CD4-positive, alpha-beta T cell treated with Interleukin-12 subunit alpha and Interleukin-12 subunit beta, for 1 hour (primary cell): Measurements from ENCODE around the gene PCSK5.
"Not testable (repeated sequence)": the region's sequence is repeated elsewhere in the genome, so short reads cannot be mapped to it uniquely, and the experiment has no call there.

ENCODE experiments used
- DNase-seq: peaks from one replicate; pipeline ENCODE4 v3.0.0-alpha.2; 2020

The PCSK5 gene

DNA sequence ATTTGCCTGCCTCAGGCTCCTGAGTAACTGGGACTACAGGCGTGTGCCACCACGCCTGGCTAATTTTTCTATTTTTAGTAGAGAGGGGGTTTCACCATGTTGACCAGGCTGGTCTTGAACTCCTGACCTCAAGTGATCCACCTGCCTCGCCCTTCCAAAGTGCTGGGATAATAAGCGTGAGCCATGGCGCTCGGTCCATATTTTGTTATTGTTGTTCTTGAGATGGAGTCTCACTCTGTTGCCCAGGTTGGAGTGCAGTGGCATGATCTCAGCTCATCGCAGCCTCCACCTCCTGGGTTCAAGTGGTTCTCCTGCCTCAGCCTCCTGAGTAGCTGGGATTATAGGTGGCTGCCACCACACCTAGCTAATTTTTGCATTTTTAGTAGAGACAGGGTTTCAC is 433.6 kb downstream of the PCSK5 start:
- not testable (repeated sequence) for DNase-seq

GRCh38 chr9:76330034-76330433 is 439.6 kb downstream of the PCSK5 start:
- DNase-seq = no peak

- DNase-seq = no peak
Observed at GRCh38 chr9:76333388-76333787, 442.9 kb downstream of the PCSK5 start.

GRCh38 chr9:76333964-76334363 is 443.5 kb downstream of the PCSK5 start:
- no peak for DNase-seq

DNA sequence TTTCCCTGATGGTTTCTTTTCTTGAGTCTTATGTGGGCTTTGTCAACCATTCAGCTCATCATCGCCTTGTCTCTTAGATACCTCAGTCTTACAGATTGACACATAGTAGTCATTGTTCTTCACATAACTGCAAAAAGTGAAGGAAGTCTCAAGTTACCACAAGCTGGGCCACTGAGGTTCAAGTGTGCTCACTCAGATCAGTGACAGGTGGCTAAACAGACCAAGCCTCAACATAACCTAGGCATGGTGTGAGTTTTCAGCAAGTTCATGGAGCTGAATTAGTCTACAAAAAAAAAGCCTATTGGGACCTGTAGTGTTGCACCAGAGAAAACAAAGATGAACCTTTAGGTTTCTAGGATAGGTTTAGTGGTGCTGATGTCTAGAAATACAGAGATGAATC is 445.6 kb downstream of the PCSK5 start:
- DNase-seq = no peak

DNA sequence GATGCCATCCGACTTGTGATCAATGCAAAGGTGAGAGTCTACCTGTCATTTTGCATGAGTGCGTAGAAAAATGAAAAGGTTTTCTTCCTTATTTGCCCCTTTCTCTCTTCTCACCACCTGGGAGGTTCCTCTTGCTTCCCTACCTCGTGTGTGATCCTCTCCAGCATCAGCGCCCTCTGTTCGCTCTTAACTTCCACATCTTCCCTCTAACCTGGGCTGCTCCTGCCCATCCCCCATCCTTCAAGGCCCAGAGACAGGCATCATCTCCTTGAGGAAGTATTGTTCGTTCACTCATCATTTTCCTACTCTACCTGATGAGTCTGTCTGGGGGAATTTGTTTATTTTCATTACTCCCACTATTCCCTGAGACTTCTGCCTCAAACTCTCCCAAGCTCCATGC is 447.9 kb downstream of the PCSK5 start:
- DNase-seq = no peak

DNA sequence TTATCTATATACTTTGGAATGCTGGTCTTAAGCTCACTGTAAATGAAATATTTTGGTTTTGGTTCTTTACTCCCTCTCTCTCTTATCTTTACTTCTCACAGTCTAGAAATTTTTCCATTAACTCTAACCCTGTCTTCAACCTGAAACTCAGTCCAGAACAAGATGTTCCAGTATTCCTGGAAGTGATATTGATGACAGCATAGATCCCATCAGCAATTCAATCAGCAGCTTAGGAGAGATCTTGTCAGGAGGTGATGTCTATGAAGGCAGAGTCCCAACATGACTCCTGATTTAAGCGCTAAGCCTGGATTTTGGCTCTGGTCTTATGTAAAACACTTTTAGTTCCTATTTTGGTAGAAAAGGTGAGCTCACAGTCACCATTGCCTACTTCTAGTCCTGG is 451.1 kb downstream of the PCSK5 start:
- no peak for DNase-seq

DNA sequence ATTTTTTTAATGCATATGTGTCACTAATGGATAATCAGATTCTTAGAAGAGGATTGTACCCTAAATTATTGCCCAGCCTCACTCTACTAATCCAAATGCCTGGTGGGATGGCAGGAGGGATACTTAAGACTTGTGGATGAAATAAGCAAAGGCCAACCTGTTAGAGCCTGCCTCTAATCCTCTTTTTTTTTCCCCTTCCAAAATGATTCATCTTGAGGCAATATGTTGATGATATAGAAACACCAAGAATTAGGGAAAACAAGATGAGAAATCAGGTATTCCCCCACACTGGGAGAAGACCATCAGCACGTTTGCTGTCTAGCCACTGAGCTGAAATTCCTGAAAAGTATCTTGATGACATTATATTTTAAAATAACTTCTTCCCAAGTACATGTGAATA is 451.7 kb downstream of the PCSK5 start:
- DNase-seq = no peak

DNA sequence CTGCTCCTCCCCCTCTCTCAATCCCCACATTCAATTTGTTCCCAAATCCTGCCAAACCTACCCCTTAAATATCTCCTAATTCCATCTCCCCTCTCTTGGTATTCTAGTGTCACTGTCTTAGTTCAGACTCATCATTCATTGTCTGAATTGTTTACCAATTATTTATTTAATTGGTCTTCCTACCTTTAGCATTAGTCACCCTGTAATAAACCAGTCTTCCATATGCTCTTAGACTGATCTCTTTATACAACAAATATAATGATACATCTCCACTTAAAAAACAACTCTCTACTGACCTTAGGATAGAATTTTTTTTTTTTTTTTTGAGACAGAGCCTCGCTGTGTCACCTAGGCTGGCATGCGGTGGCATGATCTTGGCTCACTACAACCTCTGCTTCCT is 452.4 kb downstream of the PCSK5 start:
- DNase-seq = no peak

- DNase-seq = no peak
Observed at GRCh38 chr9:76349865-76350264, 459.4 kb downstream of the PCSK5 start.

DNA sequence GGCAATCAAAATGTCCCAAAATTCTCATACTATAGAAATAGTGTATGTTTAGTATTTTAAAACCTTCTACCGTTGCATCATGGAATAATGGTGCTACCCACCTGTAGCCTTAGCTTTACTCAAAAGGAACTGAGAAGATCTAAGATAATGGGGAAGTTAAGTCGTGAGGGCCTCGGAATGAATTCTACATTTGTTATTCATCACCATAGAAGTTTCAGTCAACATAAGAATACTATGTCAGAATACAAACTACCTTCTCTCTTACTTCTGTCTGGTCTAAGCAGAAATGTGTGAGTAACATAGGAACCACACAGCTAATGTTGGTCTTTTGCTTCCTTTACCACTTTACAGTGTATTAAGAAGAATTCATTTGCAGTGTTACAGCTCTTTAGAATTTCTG is 460.5 kb downstream of the PCSK5 start:
- DNase-seq = no peak

- no peak for DNase-seq
Observed at GRCh38 chr9:76352026-76352620, 461.6 kb downstream of the PCSK5 start.

DNA sequence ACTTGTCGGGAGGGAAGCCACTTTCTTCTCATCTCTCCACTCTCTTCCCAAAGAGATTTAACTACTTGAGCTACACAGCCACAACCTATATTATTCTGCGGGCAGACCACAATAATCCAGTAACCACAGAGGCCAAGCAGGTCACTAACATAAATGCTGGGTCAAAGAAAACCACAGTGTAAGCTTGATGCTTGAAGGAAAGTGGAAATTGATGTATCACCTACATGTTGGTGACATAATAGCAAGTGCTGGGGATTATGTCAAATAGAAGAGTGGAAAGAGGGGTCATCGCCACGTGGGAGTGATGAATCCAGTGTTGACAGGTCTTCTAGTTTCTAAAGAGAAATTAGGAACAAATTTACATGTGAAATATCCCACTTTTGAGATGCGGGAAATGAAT is 462.8 kb downstream of the PCSK5 start:
- DNase-seq = no peak

GRCh38 chr9:76354221-76354620 is 463.7 kb downstream of the PCSK5 start:
- DNase-seq = no peak

- no peak for DNase-seq
Observed at GRCh38 chr9:76355886-76356285, 465.4 kb downstream of the PCSK5 start.

GRCh38 chr9:76357555-76357954 is 467.1 kb downstream of the PCSK5 start:
- no peak for DNase-seq

GRCh38 chr9:76358628-76359280 is 468.3 kb downstream of the PCSK5 start:
- DNase-seq = no peak

- no peak for DNase-seq
Observed at GRCh38 chr9:76359365-76359764, 468.9 kb downstream of the PCSK5 start.

GRCh38 chr9:76359766-76360165 is 469.3 kb downstream of the PCSK5 start:
- DNase-seq = no peak

GRCh38 chr9:76362332-76363031 is 472.0 kb downstream of the PCSK5 start:
- DNase-seq = not testable (repeated sequence)

GRCh38 chr9:76363032-76363395 is 472.5 kb downstream of the PCSK5 start:
- DNase-seq = no peak

- no peak for DNase-seq
Observed at GRCh38 chr9:76365028-76365427, 474.6 kb downstream of the PCSK5 start.

DNA sequence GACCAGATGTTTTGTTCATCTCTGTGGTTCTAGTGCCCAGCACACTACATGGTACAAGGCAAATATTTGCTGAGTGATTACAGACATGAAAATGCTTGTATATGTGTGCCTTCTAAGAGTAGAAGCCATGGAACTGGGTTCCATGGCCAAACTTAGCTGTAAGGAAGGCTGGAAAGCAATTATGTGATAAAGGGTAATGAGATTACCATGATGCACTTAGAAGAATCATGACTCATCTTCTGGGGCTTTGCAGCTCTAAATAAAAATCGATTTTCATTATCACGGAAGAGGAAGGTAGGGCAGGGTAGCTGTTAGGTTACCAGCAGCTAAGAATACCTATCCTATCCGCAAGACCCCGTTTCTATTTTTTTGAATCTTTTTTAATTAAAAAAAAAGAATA is 475.8 kb downstream of the PCSK5 start:
- DNase-seq = no peak

GRCh38 chr9:76369583-76369982 is 479.1 kb downstream of the PCSK5 start:
- no peak for DNase-seq
